ENCODE measurements around the gene NOSTRIN. TPM values are rescaled to one million over a fixed set of nuclear protein-coding genes. Genes with fewer than 3 reads are reported as not detected.
A peak's percentile ranks its signal among the peaks of the same experiment; 100 is the strongest.

Gene NOSTRIN
- total RNA-seq, 1 experiment from 2014 or later: not detected

- Histone ChIP-seq H2BK20ac (ENCODE audit: low read depth, low read length, poor library complexity, severe bottlenecking) (no peak overlapping the region), H3K23me2 (ENCODE audit: insufficient read length, low read depth, low read length, poor library complexity, severe bottlenecking) (no peaks in the 10 kb centered on the region), H2BK15ac (ENCODE audit: low read depth, low read length) (no peak overlapping the region), H2BK120ac (ENCODE audit: low read depth, low read length, poor library complexity, severe bottlenecking) (no peak overlapping the region), H3K14ac (ENCODE audit: insufficient read depth, low read length) (no peak overlapping the region), H2AFZ (ENCODE audit: low read length) (no peak overlapping the region), H2BK5ac (ENCODE audit: insufficient read length, low read length) (no peak overlapping the region), H3K79me1 (ENCODE audit: insufficient read depth, low read depth, low read length, poor library complexity, severe bottlenecking) (no peaks in the 10 kb centered on the region), H3K23ac (ENCODE audit: insufficient read length, low read depth, low read length) (no peak overlapping the region), H3K9me3 (ENCODE audit: control insufficient read depth, low read depth, low read length) (no peaks in the 10 kb centered on the region), H3K9ac (ENCODE audit: extremely low read depth, insufficient read length, low read length) (no peak overlapping the region), H3K4ac (ENCODE audit: low read depth, low read length) (no peak overlapping the region), H3K56ac (ENCODE audit: insufficient read length, low read depth, low read length) (no peak overlapping the region), H4K20me1 (ENCODE audit: control insufficient read depth, insufficient read depth, insufficient read length) (no peaks in the 10 kb centered on the region), H4K5ac (ENCODE audit: insufficient read length, low read depth, low read length) (no peak overlapping the region), H4K91ac (ENCODE audit: insufficient read length, low read depth, low read length) (no peak overlapping the region), H3K18ac (ENCODE audit: insufficient read length, low read depth, low read length) (no peak overlapping the region), H4K8ac (replicated peaks; ENCODE audit: insufficient read length, low read depth, low read length) (no peak overlapping the region), H3K4me2 (ENCODE audit: insufficient read depth, insufficient read length, low read length) (no peak overlapping the region), H2BK12ac (ENCODE audit: insufficient read length, low read depth, low read length) (no peak overlapping the region), H3K4me1 (ENCODE audit: insufficient read depth, low read length) (no peaks in the 10 kb centered on the region), H3T11ph (ENCODE audit: low read length) (no peak overlapping the region), H2AK5ac (ENCODE audit: insufficient read length, low read length) (no peak overlapping the region), H3K27me3 (ENCODE audit: insufficient read depth, low read length) (no peaks in the 10 kb centered on the region), H3K27ac (ENCODE audit: insufficient read length, low read depth, low read length) (no peak overlapping the region), H3K79me2 (ENCODE audit: insufficient read depth, low read length) (no peaks in the 10 kb centered on the region)
- no peak for DNase-seq
- Mint-ChIP-seq H3K9me3 (no peaks in the 10 kb centered on the region), H3K27me3 (ENCODE audit: low read depth) (no peaks in the 10 kb centered on the region), H3K27ac (peak overlapping the region in 2 of 3 experiments; percentile 13 to 42; a peak in 2 of 7 replicates), H3K4me3 (no peak overlapping the region), H3K4me1 (peaks cover 4% of the 10 kb centered on the region in 2 experiments; a peak in 2 of 4 replicates), H3K36me3 (ENCODE audit: insufficient read depth in 1 of 3, low read depth in 3 of 3) (peaks cover 7 to 13% (median 11%) of the 10 kb centered on the region in 3 experiments; a peak in 6 of 7 replicates)
- no CpG with 5 or more reads among the region's 5 CpGs for WGBS (ENCODE audit: extremely low coverage, insufficient read length, low lambda C conversion rate)
- TF ChIP-seq CTCF (conservative IDR thresholded peaks at IDR 0.05): no peak
These were observed 49.4 kb downstream of the NOSTRIN start for GRCh38 chr2:168851674-168852320.

Measured in H9 (cell line).